ENCODE measurements around the gene TTC21B. TPM values are rescaled to one million over a fixed set of nuclear protein-coding genes. Genes with fewer than 3 reads are reported as not detected.

Gene TTC21B
- total RNA-seq, 4 donors from 2014 or later: 12.1 to 73.2 (median 27.7) TPM

DNA sequence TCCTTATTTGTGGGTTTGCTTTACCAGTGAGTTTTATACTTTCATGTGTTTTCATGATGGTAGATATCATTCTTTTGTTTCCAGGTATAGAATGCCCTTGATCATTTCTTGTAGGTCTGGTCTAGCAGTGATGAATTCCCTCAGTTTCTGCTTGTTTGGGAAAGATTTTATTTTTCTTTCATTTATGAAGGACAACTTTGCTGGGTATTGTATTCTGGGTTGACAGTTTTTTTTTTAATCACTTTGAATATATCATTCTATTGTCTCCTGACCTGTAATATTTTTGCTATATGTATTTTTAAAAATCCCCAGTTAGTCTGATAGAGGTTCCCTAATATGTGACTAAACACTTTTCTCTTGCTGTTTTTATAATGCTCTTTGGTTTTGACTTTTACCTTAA lies 101.2 kb downstream of the TTC21B start:
- peaks cover 15% of the 10 kb centered on the region for H3K36me3 ChIP-seq
- DNase-seq (ENCODE audit: low spot score in 2 of 2): no peak
- no peaks in the 10 kb centered on the region for H3K27me3 ChIP-seq
- H3K9me3 ChIP-seq: peaks cover 9% of the 10 kb centered on the region
- H3K4me3 ChIP-seq: no peak overlapping the region
- no peaks in the 10 kb centered on the region for H3K4me1 ChIP-seq
- H3K27ac ChIP-seq: no peak overlapping the region
- TF ChIP-seq POLR2AphosphoS5 (IDR thresholded peaks at IDR 0.05) (no peak), EP300 (IDR thresholded peaks at IDR 0.05) (no peak), POLR2A (IDR thresholded peaks at IDR 0.05) (no peak)
- TF ChIP-seq, protein P1, sequence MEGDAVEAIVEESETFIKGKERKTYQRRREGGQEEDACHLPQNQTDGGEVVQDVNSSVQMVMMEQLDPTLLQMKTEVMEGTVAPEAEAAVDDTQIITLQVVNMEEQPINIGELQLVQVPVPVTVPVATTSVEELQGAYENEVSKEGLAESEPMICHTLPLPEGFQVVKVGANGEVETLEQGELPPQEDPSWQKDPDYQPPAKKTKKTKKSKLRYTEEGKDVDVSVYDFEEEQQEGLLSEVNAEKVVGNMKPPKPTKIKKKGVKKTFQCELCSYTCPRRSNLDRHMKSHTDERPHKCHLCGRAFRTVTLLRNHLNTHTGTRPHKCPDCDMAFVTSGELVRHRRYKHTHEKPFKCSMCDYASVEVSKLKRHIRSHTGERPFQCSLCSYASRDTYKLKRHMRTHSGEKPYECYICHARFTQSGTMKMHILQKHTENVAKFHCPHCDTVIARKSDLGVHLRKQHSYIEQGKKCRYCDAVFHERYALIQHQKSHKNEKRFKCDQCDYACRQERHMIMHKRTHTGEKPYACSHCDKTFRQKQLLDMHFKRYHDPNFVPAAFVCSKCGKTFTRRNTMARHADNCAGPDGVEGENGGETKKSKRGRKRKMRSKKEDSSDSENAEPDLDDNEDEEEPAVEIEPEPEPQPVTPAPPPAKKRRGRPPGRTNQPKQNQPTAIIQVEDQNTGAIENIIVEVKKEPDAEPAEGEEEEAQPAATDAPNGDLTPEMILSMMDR (IDR thresholded peaks at IDR 0.05): no peak

DNA sequence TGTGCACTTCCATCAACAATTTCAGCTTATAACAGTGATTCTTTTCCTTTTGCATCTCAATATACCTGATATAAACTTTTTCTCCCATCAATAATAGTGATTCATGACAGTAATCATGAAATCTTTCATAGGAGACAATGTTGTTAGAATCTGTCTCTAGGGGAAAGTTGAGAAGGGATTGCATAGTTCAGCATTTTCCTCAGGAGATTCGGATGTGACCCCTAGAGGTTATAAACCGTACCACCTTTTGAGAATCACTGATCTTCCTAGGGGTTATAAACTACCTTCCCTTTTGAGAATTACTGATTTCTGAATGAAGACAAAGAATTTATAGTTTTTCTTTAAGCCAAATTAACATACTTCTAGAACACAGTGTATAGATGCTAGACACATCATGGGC lies 106.6 kb downstream of the TTC21B start:
- no peaks in the 10 kb centered on the region for H3K9me3 ChIP-seq
- WGBS: 63% methylated on average over 2 of the region's 2 CpGs
- TF ChIP-seq, protein P1 (IDR thresholded peaks at IDR 0.05): no peak
- TF ChIP-seq POLR2AphosphoS5 (IDR thresholded peaks at IDR 0.05) (no peak), POLR2A (IDR thresholded peaks at IDR 0.05) (no peak), EP300 (IDR thresholded peaks at IDR 0.05) (no peak)
- H3K4me1 ChIP-seq: no peaks in the 10 kb centered on the region
- no peak overlapping the region for H3K27ac ChIP-seq
- no peak for DNase-seq (ENCODE audit: low spot score in 2 of 2)
- no peak overlapping the region for H3K4me3 ChIP-seq
- no peaks in the 10 kb centered on the region for H3K36me3 ChIP-seq
- H3K27me3 ChIP-seq: no peaks in the 10 kb centered on the region

DNA sequence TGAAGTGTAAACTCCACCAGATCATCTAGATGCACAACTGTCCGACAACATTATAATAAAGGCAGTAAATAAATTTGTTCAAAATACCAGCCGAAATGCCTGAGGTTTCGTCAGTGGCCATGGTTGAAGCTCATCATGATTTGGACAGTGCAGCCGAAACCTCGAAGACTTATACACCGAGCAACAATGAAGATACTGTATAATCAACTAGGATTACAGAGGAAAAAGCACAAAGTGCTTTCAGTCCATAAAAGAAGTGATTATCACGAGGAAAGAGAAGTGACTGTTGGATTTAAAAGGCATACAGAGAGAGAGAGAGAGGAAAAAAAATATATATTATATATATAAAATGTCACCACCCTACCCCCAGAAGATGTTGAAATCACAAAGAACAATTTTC lies 107.5 kb downstream of the TTC21B start:
- TF ChIP-seq POLR2A (IDR thresholded peaks at IDR 0.05) (no peak), POLR2AphosphoS5 (IDR thresholded peaks at IDR 0.05) (no peak), EP300 (IDR thresholded peaks at IDR 0.05) (no peak)
- TF ChIP-seq, protein P1 (IDR thresholded peaks at IDR 0.05): no peak
- Histone ChIP-seq H3K27ac (no peak overlapping the region), H3K4me3 (no peak overlapping the region), H3K4me1 (no peaks in the 10 kb centered on the region), H3K36me3 (no peaks in the 10 kb centered on the region), H3K27me3 (no peaks in the 10 kb centered on the region), H3K9me3 (no peaks in the 10 kb centered on the region)
- no peak for DNase-seq (ENCODE audit: low spot score in 2 of 2)
- WGBS: 88% methylated on average over 7 of the region's 7 CpGs

DNA sequence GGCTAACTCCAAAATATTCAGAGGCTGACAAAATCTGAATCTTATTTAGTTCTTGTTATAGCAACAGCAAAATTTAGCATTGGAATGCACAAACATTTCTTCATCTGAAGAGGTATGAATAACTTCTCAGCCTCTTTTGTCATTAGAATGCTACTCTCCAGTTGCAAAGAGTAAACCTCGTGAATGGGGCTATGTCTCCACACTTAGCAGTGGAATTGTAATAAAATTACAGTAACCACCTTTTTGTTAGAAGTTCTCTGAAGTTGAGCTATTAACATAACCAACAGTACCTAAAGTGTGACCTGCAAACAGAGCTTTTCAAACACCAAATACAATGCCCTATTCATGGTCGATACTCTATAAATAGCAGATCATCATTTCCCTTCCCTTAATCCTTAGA lies 109.4 kb downstream of the TTC21B start:
- Histone ChIP-seq H3K4me3 (no peak overlapping the region), H3K4me1 (no peaks in the 10 kb centered on the region), H3K36me3 (no peaks in the 10 kb centered on the region), H3K9me3 (no peaks in the 10 kb centered on the region), H3K27ac (no peak overlapping the region), H3K27me3 (no peaks in the 10 kb centered on the region)
- TF ChIP-seq EP300 (IDR thresholded peaks at IDR 0.05) (no peak), POLR2AphosphoS5 (IDR thresholded peaks at IDR 0.05) (no peak), POLR2A (IDR thresholded peaks at IDR 0.05) (no peak)
- TF ChIP-seq, protein P1 (IDR thresholded peaks at IDR 0.05): no peak
- DNase-seq (ENCODE audit: low spot score in 2 of 2): no peak
- WGBS: 65% methylated on average over 2 of the region's 2 CpGs

DNA sequence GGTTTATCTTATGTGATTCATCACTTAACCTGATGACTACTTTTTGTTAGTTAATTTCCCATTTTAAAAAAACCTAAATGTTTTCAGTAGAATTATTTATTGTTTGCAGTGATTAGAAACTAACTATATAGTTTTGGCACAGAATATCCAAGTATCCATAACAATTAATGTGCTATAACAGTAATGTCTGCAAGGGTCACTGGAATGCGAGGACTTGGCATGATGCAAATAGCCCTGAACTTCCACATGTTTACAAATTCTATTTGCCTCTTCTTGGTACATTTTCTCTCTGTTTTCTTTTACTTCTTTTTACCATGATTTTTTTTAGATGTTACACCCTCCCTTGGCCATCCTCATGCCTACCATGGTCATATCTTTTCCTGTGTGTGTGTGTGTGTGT lies 110.2 kb downstream of the TTC21B start:
- TF ChIP-seq, protein P1 (IDR thresholded peaks at IDR 0.05): no peak
- no peak for TF ChIP-seq POLR2AphosphoS5 (IDR thresholded peaks at IDR 0.05)
- TF ChIP-seq POLR2A (IDR thresholded peaks at IDR 0.05): no peak
- TF ChIP-seq EP300 (IDR thresholded peaks at IDR 0.05): no peak

More for the DNA sequence above, 110.2 kb downstream of the TTC21B start:
- H3K4me1 ChIP-seq: no peaks in the 10 kb centered on the region
- H3K4me3 ChIP-seq: no peak overlapping the region
- no peaks in the 10 kb centered on the region for H3K9me3 ChIP-seq
- no peaks in the 10 kb centered on the region for H3K36me3 ChIP-seq
- H3K27me3 ChIP-seq: no peaks in the 10 kb centered on the region
- WGBS: 88% methylated on average over 1 of the region's 1 CpG
- DNase-seq (ENCODE audit: low spot score in 2 of 2): no peak
- H3K27ac ChIP-seq: no peak overlapping the region

Measured in suprapubic skin (tissue), 4 donors.